Lower leg skin (tissue), 4 donors: ENCODE results near the gene ZNF670. TPM values are rescaled to one million over a fixed set of nuclear protein-coding genes. Genes with fewer than 3 reads are reported as not detected.
A peak's percentile ranks its signal among the peaks of the same experiment; 100 is the strongest.
"Not testable (repeated sequence)": the region's sequence is repeated elsewhere in the genome, so short reads cannot be mapped to it uniquely, and the experiment has no call there.

Experiments used
- DNase-seq, 2 donors: peaks; one replicate each; pipeline ENCODE4 v3.0.0-alpha.2; 2019; ENCODE audit warnings: low spot score in 2 of 2
- H3K4me3 ChIP-seq: fragments of 200-600 bp; sonication (generic); 2 replicates; pipeline ENCODE4 v1.5.1; 2017; ENCODE audit warnings: mild to moderate bottlenecking, low read depth; ENCODE audit not compliant: poor library complexity, severe bottlenecking
- POLR2A ChIP-seq, 2 donors: fragments of 450-650 bp; IDR thresholded peaks; one replicate each; pipeline ENCODE4 v1.6.1; 2016 to 2017; ENCODE audit warnings: antibody characterized with exemption in 2 of 2, mild to moderate bottlenecking in 1 of 2, moderate library complexity in 1 of 2
- WGBS, 2 donors: methylation state at CpG; one replicate each; pipeline ENCODE4 v1.1.5; 2018; 5-methylcytosine and 5-hydroxymethylcytosine counted together
- intact Hi-C: fragments of 100-400 bp; cut with DNase I; formaldehyde crosslinking; loops from one replicate; pipeline ENCODE4 v1.15.0; 2023; ENCODE audit warnings: low total_unique reads
- total RNA-seq, 4 donors: library from RNA; depleted of rRNA; stranded (reverse); fragments of >200 nt; gene quantifications; one replicate each; pipeline ENCODE4 v1.1.0, GENCODE V29; 2016
- TF ChIP-seq, protein P1 (sequence below), 3 donors: fragments of 450-650 bp; IDR thresholded peaks; one replicate each; pipeline ENCODE4 v1.5.1; 2016; ENCODE audit warnings: antibody characterized with exemption in 3 of 3, mild to moderate bottlenecking in 3 of 3, moderate library complexity in 2 of 3

Gene ZNF670
- total RNA-seq = 1 to 10 TPM; 2.0 to 3.8 (median 2.4) TPM

DNA sequence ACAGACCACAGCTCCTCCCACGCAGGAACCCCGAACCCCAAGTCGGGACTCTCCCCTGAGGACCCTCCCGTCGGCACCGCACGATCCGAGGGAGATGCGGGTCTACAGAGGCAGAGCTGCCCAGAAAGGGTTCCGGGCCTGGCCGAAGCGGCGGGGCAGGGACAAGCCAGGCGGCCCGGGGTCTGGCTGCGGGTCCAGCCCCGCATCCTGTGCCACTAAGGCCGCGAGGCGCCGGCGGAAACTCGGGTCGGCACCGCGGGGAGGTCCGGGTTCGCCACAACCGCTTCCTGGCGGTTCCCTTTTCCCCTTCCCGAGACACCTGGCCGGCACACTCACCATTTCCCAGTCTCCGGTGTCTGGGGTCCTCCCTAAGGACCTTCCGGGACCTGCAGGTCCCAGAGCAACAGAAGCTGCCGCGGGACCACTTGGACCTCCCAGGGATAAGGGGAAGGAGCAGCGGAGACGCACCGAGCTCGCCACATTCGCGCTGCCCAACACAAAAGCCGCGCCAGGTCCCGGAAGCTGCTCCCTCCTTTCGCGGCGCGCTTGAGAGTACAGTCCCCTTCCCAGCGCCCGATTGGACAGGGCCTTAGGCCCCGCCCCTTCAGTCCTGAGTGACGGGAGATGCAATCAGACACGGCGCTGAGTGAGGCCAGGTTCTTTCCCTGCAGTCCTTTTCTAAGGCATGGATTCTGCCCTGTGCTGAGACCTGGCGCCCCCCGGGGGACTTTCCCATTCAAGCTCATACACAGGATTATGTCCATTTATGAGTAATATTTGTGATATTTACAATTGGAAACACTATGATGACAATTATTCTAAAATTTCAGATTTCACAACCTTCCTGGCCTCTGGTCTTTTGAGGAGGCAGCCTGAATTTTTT, at the start of gene ZNF670:
Gene ZNF670 (minus strand): TSS at position 554 of the 883 bp plus-strand sequence. CDS start 215 bp downstream, at position 339.
- intact Hi-C loops = no loop called here
- H3K4me3 ChIP-seq = peak within 1 kb of the TSS; percentile 96
- DNase-seq = peak; percentile 96 to 99
- no peak for TF ChIP-seq POLR2A (IDR thresholded peaks at IDR 0.05)
- TF ChIP-seq, protein P1, sequence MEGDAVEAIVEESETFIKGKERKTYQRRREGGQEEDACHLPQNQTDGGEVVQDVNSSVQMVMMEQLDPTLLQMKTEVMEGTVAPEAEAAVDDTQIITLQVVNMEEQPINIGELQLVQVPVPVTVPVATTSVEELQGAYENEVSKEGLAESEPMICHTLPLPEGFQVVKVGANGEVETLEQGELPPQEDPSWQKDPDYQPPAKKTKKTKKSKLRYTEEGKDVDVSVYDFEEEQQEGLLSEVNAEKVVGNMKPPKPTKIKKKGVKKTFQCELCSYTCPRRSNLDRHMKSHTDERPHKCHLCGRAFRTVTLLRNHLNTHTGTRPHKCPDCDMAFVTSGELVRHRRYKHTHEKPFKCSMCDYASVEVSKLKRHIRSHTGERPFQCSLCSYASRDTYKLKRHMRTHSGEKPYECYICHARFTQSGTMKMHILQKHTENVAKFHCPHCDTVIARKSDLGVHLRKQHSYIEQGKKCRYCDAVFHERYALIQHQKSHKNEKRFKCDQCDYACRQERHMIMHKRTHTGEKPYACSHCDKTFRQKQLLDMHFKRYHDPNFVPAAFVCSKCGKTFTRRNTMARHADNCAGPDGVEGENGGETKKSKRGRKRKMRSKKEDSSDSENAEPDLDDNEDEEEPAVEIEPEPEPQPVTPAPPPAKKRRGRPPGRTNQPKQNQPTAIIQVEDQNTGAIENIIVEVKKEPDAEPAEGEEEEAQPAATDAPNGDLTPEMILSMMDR (IDR thresholded peaks at IDR 0.05) = no peak
- 0% methylated on average over 41 to 42 of the region's 57 CpGs for WGBS, 2 donors

DNA sequence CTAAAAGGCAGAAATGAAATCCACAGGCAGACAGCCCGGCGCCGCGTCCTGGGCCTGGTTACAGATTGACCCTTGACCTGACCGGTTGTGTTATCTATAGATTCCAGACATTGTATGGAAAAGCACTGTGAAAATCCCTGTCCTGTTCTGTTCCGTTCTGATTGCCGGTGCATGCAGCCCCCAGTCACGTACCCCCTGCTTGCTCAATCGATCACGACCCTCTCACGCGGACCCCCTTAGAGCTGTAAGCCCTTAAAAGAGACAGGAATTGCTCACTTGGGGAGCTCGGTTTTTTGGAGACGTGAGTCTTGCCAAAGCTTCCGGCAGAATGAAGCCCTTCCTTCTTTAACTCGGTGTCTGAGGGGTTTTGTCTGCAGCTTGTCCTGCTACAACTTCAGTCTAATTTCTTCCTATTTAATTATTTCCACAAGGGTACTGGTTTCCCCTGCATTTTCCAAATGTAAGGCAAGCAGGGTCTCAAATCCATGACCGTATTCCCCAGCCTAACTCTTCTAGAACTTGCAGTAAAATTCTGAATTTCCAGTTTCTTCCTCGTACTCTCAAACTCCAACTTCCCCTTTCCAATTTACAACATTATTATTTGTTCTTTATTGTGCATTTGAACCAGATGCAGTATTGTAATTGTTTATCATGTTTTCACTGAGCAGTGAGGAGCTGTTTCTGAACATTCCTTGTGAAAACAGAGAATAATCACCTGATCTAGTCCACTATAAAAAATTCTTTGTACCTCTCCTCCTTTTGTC, 49.1 kb upstream of the ZNF670 start:
- H3K4me3 ChIP-seq, intact Hi-C loops, DNase-seq: not testable (repeated sequence)
- 21 to 60% methylated on average over 11 to 13 of the region's 18 CpGs for WGBS, 2 donors

DNA sequence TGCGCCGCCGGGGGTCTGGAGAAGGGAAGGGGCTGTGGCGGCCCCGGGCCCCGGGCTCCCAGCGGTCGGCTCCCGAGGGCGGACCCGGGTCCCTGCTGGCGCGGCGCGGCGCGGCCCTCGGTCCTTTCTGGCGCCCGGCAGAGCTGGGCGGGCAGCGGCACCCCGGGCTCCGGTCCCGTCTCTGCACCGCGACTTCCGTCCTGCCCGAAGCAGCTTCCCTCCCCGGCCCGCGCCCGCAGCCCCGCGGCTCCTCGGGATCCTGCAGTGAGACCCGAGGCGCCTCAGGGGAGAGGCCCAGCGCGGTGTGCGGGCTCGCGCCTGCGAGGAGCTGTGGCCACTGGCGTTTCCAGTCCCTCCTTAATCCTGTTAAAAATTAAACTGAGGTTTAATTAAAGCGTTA, 48.0 kb upstream of the ZNF670 start:
- no CpG with 5 or more reads among the region's 46 CpGs for WGBS, 2 donors
- DNase-seq, intact Hi-C loops, H3K4me3 ChIP-seq: not testable (repeated sequence)

GRCh38 chr1:247126166-247126565, 47.6 kb upstream of the ZNF670 start:
- DNase-seq, H3K4me3 ChIP-seq, intact Hi-C loops: not testable (repeated sequence)
- no CpG with 5 or more reads among the region's 25 CpGs for WGBS, 2 donors

- H3K4me3 ChIP-seq = no peak overlapping the region
- intact Hi-C loops = no loop called here
- TF ChIP-seq, protein P1 (IDR thresholded peaks at IDR 0.05) = no peak
- TF ChIP-seq POLR2A (IDR thresholded peaks at IDR 0.05) = no peak
- WGBS, 2 donors = 70 to 80% methylated on average over 6 of the region's 6 CpGs
- DNase-seq = no peak
Observed at GRCh38 chr1:247121382-247121781, 42.8 kb upstream of the ZNF670 start.

GRCh38 chr1:247120408-247120668, 41.7 kb upstream of the ZNF670 start:
- intact Hi-C loops, DNase-seq, H3K4me3 ChIP-seq: not testable (repeated sequence)
- 83 to 88% methylated on average over 3 to 4 of the region's 4 CpGs for whole genome bisulfite sequencing, 2 donors

DNA sequence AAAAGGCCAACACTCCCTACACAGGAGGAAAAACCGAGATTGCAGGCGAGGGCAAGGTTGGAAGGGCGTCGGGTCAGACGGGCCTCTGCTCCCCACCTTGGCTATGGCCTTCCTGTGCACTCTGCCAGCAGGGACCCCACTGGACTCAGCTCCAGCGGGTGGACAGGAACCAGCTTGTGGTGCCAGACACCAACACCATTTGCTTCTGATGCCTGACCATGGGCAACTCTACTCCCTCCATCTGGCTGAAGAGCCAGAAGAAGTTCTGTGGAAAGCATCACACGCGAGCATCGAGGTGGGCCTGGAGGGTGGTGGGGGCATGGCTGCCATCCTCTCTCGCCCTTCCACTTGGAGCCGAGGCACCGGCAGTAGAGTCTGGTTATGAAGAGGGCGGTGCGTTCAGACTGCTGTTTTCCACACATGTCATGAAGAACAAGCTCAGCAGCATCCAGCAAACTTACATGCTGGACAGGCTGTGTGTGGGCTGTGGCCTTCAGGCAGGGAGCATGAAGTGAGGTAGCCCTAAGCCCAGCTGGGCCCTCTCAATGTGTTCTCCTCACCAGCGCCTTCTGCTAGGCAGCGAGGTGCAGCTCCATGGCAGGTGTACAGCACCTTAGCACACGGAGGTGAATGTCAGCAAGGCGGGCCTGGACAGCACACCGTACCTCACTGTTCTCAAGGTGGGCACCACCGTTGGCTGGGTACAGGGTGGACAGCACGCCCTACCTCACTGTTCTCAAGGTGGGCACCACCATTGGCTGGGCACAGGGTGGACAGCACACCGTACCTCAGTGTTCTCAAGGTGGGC, 41.2 kb upstream of the ZNF670 start:
- intact Hi-C loops = no loop called here
- H3K4me3 ChIP-seq = no peak overlapping the region
- DNase-seq = no peak
- TF ChIP-seq POLR2A (IDR thresholded peaks at IDR 0.05) = no peak
- TF ChIP-seq, protein P1 (IDR thresholded peaks at IDR 0.05) = no peak
- 92 to 99% methylated on average over 16 to 20 of the region's 22 CpGs for WGBS, 2 donors
